NCI-H748 treated with DMSO at 0.1 percent for 48 hours (cell line): ENCODE measurements around the gene RAB7B.

Experiments
- DNase-seq: peaks from one replicate; lab custom pipeline; 2025; lab: John Stamatoyannopoulos, UW

The RAB7B gene

GRCh38 chr1:205973377-205974232 lies 29.6 kb downstream of the RAB7B start:
- no peak for DNase-seq

- no peak for DNase-seq
Observed at GRCh38 chr1:205972491-205973168, 30.6 kb downstream of the RAB7B start.

- DNase-seq = no peak
Observed at GRCh38 chr1:205972081-205972480, 31.1 kb downstream of the RAB7B start.

DNA sequence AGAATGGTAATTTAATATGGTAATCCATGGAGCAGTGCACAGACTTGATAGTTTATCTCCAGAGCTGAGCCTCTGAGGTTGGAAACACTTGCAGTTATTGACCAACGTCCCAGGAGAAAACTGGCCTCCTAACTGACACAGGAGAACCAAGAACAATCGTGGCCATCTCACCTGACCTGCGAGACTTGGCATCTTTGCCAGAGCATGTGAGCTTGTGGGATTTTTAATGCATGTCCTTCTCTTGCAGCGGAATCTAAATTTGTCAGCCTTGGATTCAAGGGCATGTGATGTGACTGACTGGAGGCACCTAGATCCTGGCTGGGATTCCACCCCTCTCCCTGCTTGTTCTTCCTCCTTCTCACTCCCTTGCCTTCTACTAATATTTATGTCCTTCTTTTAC lies 32.1 kb downstream of the RAB7B start:
- DNase-seq = no peak

DNA sequence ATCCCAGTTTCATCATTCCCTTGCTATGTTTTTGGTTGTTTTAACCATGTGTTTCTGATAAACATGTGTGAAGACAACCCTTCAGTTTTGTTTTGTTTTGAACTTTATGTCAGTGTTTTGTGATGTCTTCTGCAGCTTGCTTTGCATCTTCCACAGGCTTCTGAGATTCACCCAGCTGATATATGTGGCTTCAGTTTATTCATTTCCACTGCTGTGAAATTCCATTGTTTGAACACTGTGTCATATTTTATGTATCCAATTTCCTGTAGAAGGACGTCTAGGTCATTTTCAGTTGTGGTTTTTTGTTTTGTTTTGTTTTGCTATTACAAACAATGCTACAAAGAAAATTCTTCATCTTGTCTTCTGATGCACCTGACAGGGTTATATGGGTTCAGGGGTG lies 32.7 kb downstream of the RAB7B start:
- no peak for DNase-seq

DNA sequence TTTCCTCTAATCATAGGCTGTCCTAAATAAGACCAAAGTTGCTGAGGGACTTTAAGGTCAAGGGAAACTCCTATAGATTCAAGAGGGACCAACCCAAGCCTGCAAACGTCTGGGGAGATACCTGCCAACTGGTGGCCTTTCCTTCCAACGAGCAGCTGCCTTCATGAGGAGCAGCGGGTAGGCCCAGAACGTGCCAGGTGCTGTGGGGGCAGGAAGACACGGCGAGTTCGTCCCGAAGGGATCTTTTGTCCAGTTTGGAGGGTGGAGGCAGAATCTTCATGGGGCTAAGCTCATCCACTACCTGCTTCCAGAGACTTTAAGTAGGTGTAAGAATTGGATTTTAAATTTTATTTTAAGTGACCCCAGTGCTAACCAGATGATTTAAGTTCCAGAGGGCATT lies 34.0 kb downstream of the RAB7B start:
- no peak for DNase-seq

DNA sequence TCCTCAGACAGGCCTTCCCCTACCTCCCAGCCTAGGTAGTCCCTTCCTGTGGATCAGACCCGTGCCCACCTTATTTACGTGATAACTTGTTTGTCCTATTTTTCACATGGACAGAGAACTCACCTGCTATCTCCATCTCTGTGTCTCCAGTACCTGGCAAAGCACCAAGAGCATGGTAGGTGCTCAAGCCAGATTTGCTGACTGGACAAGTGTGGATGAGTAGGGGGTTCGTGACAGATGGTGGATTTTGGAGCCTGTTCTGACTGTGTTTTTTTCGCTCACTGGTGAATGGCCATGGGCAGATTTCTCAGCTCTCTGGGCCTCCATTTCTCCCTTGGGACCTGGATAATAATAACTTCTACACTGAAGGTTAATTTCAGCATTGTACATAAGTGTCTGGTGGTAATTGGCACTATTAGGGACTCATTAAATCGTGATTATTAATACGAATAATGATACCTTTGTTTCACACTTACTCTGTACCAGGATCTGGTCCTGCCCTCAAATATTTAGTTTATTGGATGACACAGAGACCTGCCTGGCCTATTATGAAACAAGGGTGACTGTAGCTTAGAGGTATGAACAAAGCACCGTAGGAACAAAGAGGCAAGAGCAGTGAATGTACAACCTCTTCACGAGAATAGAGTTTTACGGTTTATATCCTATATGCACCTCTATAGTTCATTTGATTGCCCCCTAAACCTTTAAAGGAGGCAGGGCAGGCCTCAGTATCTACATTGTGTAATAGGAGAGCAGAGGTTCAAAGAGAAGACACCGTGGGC lies 35.5 kb downstream of the RAB7B start:
- DNase-seq = no peak

- peak; percentile 56 for DNase-seq
Observed at GRCh38 chr1:205965036-205965884, 37.9 kb downstream of the RAB7B start.

GRCh38 chr1:205963352-205964155 lies 39.6 kb downstream of the RAB7B start:
- DNase-seq = no peak

- no peak for DNase-seq
Observed at GRCh38 chr1:205962821-205963221, 40.4 kb downstream of the RAB7B start.

- no peak for DNase-seq
Observed at GRCh38 chr1:205961991-205962820, 41.0 kb downstream of the RAB7B start.

GRCh38 chr1:205961405-205961804 lies 41.8 kb downstream of the RAB7B start:
- DNase-seq = no peak

- DNase-seq = no peak
Observed at GRCh38 chr1:205959789-205960188, 43.4 kb downstream of the RAB7B start.

DNA sequence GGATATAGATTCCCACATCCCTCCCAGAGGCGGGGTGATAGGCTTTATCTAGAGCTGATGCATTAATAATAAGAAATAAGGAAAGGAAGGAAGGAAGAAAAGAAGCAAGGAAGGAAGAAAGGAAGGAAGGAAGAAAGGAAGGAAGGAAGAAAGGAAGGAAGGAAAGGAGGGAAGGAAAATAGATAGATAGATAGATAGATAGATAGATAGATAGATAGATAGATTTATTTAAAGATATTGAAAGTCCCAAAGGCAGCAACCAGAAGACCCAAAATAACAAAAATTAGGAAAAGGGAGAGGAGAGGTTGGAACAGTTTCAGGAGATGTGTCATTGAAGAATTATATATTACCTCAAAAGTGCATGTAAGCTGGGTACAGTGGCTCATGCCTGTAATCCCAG lies 47.7 kb downstream of the RAB7B start:
- no peak for DNase-seq

DNA sequence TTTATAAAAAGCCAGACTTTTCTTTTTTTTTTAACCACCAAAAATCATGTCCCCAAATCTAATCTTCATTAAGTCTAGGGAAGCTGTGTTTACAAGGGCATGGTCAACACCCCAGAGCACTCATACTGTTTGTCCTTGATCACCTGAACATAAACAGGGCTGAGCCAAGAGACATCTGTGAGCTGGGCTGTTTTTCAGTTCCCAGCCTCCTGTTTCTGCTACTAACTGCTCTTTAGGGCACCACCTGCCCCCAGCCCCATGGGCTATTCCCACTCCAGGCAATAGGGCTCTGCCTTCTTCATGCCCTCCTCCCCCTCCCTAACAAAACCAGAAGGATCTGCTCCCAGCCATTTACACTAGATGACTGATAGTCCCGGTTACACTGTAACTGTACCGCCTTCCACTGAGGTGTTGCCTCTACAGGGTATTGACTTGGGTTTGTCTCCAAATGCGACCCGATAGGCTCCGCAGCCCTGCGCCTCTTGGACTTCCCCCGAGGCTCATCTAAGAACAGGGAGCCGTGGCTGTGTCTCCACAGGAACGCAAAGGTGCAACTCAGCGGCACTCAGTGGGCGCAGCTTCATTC lies 48.3 kb downstream of the RAB7B start:
- no peak for DNase-seq

GRCh38 chr1:205951746-205952145 lies 51.4 kb downstream of the RAB7B start:
- DNase-seq = no peak

GRCh38 chr1:205950826-205951549 lies 52.2 kb downstream of the RAB7B start:
- no peak for DNase-seq

DNA sequence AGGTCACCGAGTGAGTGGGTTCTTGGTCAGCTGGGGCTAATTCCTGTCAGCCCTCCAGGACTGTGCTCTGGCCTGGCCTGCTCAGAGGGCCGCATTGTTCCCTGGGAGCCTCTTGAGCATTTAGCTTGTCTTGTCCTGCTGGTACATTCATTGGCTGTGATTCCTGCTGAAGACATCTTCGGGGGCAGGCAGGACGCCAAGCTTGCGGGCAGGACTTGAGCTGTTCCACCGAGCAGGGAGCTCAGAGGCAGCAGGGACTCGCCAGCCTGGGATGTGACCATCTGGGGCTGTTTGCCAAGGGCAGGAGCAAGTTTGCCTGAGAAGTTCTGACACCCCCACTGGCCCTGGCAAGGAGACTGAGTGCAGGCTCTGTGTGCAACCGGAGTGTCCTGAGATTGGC lies 52.9 kb downstream of the RAB7B start:
- no peak for DNase-seq

DNA sequence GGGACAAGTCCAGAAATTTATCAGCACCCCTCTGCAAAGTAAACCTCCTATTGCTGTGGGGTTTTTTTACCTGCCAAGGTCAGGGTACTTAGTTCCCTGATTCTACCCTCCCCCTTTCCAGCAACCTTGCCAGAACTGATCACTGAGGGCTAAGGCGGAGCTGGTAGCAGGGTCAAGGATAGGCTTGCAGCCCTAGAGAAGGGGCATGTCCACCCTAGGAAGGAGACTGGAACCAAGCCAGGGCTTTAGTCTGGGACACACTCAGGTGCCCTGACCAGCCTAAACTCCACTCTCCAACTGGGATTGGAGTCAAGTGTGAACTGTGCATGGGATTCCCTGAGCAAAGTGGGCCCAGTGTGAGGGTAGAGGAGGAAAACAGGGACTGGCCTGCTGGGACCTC lies 53.4 kb downstream of the RAB7B start:
- no peak for DNase-seq
